Femur (tissue), 1 donor: ENCODE measurements around the gene GBP7.
"Not testable (repeated sequence)": the region's sequence is repeated elsewhere in the genome, so short reads cannot be mapped to it uniquely, and the experiment has no call there.

ENCODE experiments used
- DNase-seq: peaks from one replicate; pipeline ENCODE4 v3.0.0-alpha.2; 2017

GBP7 gene

GRCh38 chr1:89175601-89176256 lies at the start of gene GBP7:
Gene GBP7, minus strand, starts transcription at chr1:89176003. Its CDS starts 4,068 bp downstream, at chr1:89171935.
- no peak for DNase-seq

- DNase-seq, result no peak
Observed at GRCh38 chr1:89221341-89221740, 45.5 kb upstream of the GBP7 start.

- not testable (repeated sequence) for DNase-seq
Observed at GRCh38 chr1:89219851-89220250, 44.0 kb upstream of the GBP7 start.

GRCh38 chr1:89218941-89219340 lies 43.1 kb upstream of the GBP7 start:
- not testable (repeated sequence) for DNase-seq

- no peak for DNase-seq
Observed at GRCh38 chr1:89213347-89213746, 37.5 kb upstream of the GBP7 start.

- DNase-seq, result no peak
Observed at GRCh38 chr1:89211035-89211634, 35.3 kb upstream of the GBP7 start.

GRCh38 chr1:89206373-89206772 lies 30.6 kb upstream of the GBP7 start:
- DNase-seq, result no peak

GRCh38 chr1:89203166-89203565 lies 27.4 kb upstream of the GBP7 start:
- DNase-seq, result no peak

- DNase-seq, result no peak
Observed at GRCh38 chr1:89201106-89201794, 25.4 kb upstream of the GBP7 start.

GRCh38 chr1:89200663-89201062 lies 24.9 kb upstream of the GBP7 start:
- no peak for DNase-seq

GRCh38 chr1:89199525-89200031 lies 23.8 kb upstream of the GBP7 start:
- no peak for DNase-seq

GRCh38 chr1:89198491-89199072 lies 22.8 kb upstream of the GBP7 start, which contains the start of gene GBP4:
Gene GBP4, minus strand, starts transcription at chr1:89198942. Its CDS starts 108 bp downstream, at chr1:89198834.
- no peak for DNase-seq

- no peak for DNase-seq
Observed at GRCh38 chr1:89198081-89198480, 22.3 kb upstream of the GBP7 start.

GRCh38 chr1:89195476-89195875 lies 19.7 kb upstream of the GBP7 start:
- DNase-seq, result no peak

- DNase-seq, result no peak
Observed at GRCh38 chr1:89191314-89191713, 15.5 kb upstream of the GBP7 start.

- DNase-seq, result no peak
Observed at GRCh38 chr1:89190017-89190416, 14.2 kb upstream of the GBP7 start.

GRCh38 chr1:89179343-89179742 lies 3.5 kb upstream of the GBP7 start:
- DNase-seq, result no peak

- no peak for DNase-seq
Observed at GRCh38 chr1:89176971-89177370, 1.2 kb upstream of the GBP7 start.

GRCh38 chr1:89174491-89174890 lies 1.3 kb downstream of the GBP7 start:
- DNase-seq, result no peak

GRCh38 chr1:89172468-89173143 lies 3.2 kb downstream of the GBP7 start:
- no peak for DNase-seq

- DNase-seq, result no peak
Observed at GRCh38 chr1:89171067-89171438, 4.8 kb downstream of the GBP7 start.

- no peak for DNase-seq
Observed at GRCh38 chr1:89170170-89171066, 5.4 kb downstream of the GBP7 start.
